ENCODE measurements around the gene FAM237A. TPM values are rescaled to one million over a fixed set of nuclear protein-coding genes. Genes with fewer than 3 reads are reported as not detected.

The FAM237A gene
- total and polyA plus RNA-seq, 4 donors = not detected

- no peak overlapping the region for H3K27ac ChIP-seq (ENCODE audit: low read depth in 1 of 2, low read length in 2 of 2)
- TF ChIP-seq RXRA (IDR thresholded peaks at IDR 0.05) = no peak
- no peak for TF ChIP-seq NR2F2 (IDR thresholded peaks at IDR 0.05)
- TF ChIP-seq REST (IDR thresholded peaks at IDR 0.05) = no peak
- TF ChIP-seq FOXA2 (IDR thresholded peaks at IDR 0.05) = no peak
- no peak for TF ChIP-seq SP1 (IDR thresholded peaks at IDR 0.05)
- TF ChIP-seq EGR1 (IDR thresholded peaks at IDR 0.05; ENCODE audit: low read depth in 2 of 2) = no peak
- TF ChIP-seq TAF1 (conservative IDR thresholded peaks at IDR 0.05) = no peak
- no peak for TF ChIP-seq HNF4G (IDR thresholded peaks at IDR 0.05)
- no peak overlapping the region for H3K9ac ChIP-seq (ENCODE audit: low read depth in 1 of 2, low read length in 2 of 2)
- no peaks in the 10 kb centered on the region for H3K27me3 ChIP-seq (ENCODE audit: control insufficient read depth in 4 of 4, insufficient read depth in 4 of 4, low read length in 3 of 4)
- H3K4me1 ChIP-seq (ENCODE audit: control insufficient read depth in 4 of 4, insufficient read depth in 4 of 4, low read length in 3 of 4) = no peaks in the 10 kb centered on the region
- no peak overlapping the region for H3K4me3 ChIP-seq (ENCODE audit: low read depth in 1 of 3, low read length in 3 of 3)
- no peaks in the 10 kb centered on the region for H3K36me3 ChIP-seq (ENCODE audit: control insufficient read depth in 4 of 4, insufficient read depth in 3 of 4, low read depth in 1 of 4, low read length in 3 of 4)
- no peaks in the 10 kb centered on the region for H3K9me3 ChIP-seq (ENCODE audit: control insufficient read depth in 4 of 4, low read length in 3 of 4)
- no peak for DNase-seq (ENCODE audit: low spot score)
- 60% methylated on average over 2 of the region's 2 CpGs for WGBS
Observed at GRCh38 chr2:206616151-206616550, 26.1 kb upstream of the FAM237A start.

- no peak for TF ChIP-seq HNF4G (IDR thresholded peaks at IDR 0.05)
- TF ChIP-seq RXRA (IDR thresholded peaks at IDR 0.05) = no peak
- no peak for TF ChIP-seq JUND (IDR thresholded peaks at IDR 0.05)
- TF ChIP-seq TAF1 (conservative IDR thresholded peaks at IDR 0.05) = no peak
- no peak for TF ChIP-seq CTCF (IDR thresholded peaks at IDR 0.05; ENCODE audit: low read depth, low read length, missing input control)
- TF ChIP-seq FOXA1 (IDR thresholded peaks at IDR 0.05) = no peak
- Histone ChIP-seq H3K27ac (ENCODE audit: low read depth in 1 of 2, low read length in 2 of 2) (no peak overlapping the region), H3K9ac (ENCODE audit: low read depth in 1 of 2, low read length in 2 of 2) (no peak overlapping the region), H3K36me3 (ENCODE audit: control insufficient read depth in 4 of 4, insufficient read depth in 3 of 4, low read depth in 1 of 4, low read length in 3 of 4) (no peaks in the 10 kb centered on the region), H3K4me3 (ENCODE audit: low read depth in 1 of 3, low read length in 3 of 3) (no peak overlapping the region), H3K9me3 (ENCODE audit: control insufficient read depth in 4 of 4, low read length in 3 of 4) (no peaks in the 10 kb centered on the region), H3K27me3 (ENCODE audit: control insufficient read depth in 4 of 4, insufficient read depth in 4 of 4, low read length in 3 of 4) (no peaks in the 10 kb centered on the region), H3K4me1 (ENCODE audit: control insufficient read depth in 4 of 4, insufficient read depth in 4 of 4, low read length in 3 of 4) (no peaks in the 10 kb centered on the region)
- 80% methylated on average over 3 of the region's 3 CpGs for WGBS
- no peak for DNase-seq (ENCODE audit: low spot score)
Observed at GRCh38 chr2:206619011-206619410, 23.3 kb upstream of the FAM237A start.

- peaks cover 0 to 3% (median 1%) of the 10 kb centered on the region in 4 donors for H3K27me3 ChIP-seq (ENCODE audit: control insufficient read depth in 4 of 4, insufficient read depth in 4 of 4, low read length in 3 of 4)
- no peak overlapping the region for H3K9ac ChIP-seq (ENCODE audit: low read depth in 1 of 2, low read length in 2 of 2)
- TF ChIP-seq JUND (IDR thresholded peaks at IDR 0.05) (no peak), FOXA2 (IDR thresholded peaks at IDR 0.05) (no peak), YY1 (IDR thresholded peaks at IDR 0.05) (no peak), TAF1 (conservative IDR thresholded peaks at IDR 0.05) (no peak), REST (IDR thresholded peaks at IDR 0.05) (no peak), RXRA (IDR thresholded peaks at IDR 0.05) (no peak), CTCF (IDR thresholded peaks at IDR 0.05; ENCODE audit: low read depth, low read length, missing input control) (no peak), HNF4A (conservative IDR thresholded peaks at IDR 0.05) (no peak)
- TF ChIP-seq, protein P1, sequence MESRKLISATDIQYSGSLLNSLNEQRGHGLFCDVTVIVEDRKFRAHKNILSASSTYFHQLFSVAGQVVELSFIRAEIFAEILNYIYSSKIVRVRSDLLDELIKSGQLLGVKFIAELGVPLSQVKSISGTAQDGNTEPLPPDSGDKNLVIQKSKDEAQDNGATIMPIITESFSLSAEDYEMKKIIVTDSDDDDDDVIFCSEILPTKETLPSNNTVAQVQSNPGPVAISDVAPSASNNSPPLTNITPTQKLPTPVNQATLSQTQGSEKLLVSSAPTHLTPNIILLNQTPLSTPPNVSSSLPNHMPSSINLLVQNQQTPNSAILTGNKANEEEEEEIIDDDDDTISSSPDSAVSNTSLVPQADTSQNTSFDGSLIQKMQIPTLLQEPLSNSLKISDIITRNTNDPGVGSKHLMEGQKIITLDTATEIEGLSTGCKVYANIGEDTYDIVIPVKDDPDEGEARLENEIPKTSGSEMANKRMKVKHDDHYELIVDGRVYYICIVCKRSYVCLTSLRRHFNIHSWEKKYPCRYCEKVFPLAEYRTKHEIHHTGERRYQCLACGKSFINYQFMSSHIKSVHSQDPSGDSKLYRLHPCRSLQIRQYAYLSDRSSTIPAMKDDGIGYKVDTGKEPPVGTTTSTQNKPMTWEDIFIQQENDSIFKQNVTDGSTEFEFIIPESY (IDR thresholded peaks at IDR 0.05) = no peak
- H3K27ac ChIP-seq (ENCODE audit: low read depth in 1 of 2, low read length in 2 of 2) = no peak overlapping the region
- WGBS = 62% methylated on average over 2 of the region's 2 CpGs
- no peaks in the 10 kb centered on the region for H3K9me3 ChIP-seq (ENCODE audit: control insufficient read depth in 4 of 4, low read length in 3 of 4)
- DNase-seq (ENCODE audit: low spot score) = no peak
- no peaks in the 10 kb centered on the region for H3K4me1 ChIP-seq (ENCODE audit: control insufficient read depth in 4 of 4, insufficient read depth in 4 of 4, low read length in 3 of 4)
- no peak overlapping the region for H3K4me3 ChIP-seq (ENCODE audit: low read depth in 1 of 3, low read length in 3 of 3)
- no peaks in the 10 kb centered on the region for H3K36me3 ChIP-seq (ENCODE audit: control insufficient read depth in 4 of 4, insufficient read depth in 3 of 4, low read depth in 1 of 4, low read length in 3 of 4)
Observed at GRCh38 chr2:206626108-206626507, 16.2 kb upstream of the FAM237A start.

Data from liver (tissue), 9 donors.